Testis (tissue), 2 donors: Measurements from ENCODE around the gene DYNC1LI1.

ENCODE experiments used
- POLR2A ChIP-seq: fragments of 450-650 bp; IDR thresholded peaks from one replicate; pipeline ENCODE4 v1.6.1; 2017; ENCODE audit warnings: antibody characterized with exemption, mild to moderate bottlenecking, moderate library complexity
- TF ChIP-seq, protein P1 (sequence below), 3 experiments: fragments of 450-650 bp in 2 of 3; fragments of 200-600 bp in 1 of 3; sonication (generic) in 1 of 3; IDR thresholded peaks; one replicate each; pipeline ENCODE4 v1.5.1; 2016 to 2019; ENCODE audit warnings: antibody characterized with exemption in 3 of 3, mild to moderate bottlenecking in 2 of 3, moderate library complexity in 1 of 3

DNA sequence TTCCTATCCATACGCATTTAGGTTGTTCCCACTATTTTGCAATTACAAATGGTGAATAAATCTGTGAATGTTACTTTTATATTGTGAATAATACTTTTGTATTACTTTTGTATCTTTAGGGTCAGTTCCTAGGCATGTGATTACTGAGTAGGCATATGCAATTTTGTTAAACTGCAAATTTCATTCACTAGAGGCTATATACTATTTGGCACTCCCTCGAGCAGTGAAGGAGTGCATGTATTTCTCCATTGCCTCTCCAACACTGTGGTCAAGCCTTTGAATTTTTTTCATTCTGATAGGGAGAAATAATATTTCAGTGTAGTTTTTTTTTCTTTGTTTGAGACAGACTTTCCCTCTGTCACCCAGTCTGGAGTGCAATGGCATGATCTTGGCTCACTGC is 59.7 kb downstream of the DYNC1LI1 start:
- TF ChIP-seq, protein P1, sequence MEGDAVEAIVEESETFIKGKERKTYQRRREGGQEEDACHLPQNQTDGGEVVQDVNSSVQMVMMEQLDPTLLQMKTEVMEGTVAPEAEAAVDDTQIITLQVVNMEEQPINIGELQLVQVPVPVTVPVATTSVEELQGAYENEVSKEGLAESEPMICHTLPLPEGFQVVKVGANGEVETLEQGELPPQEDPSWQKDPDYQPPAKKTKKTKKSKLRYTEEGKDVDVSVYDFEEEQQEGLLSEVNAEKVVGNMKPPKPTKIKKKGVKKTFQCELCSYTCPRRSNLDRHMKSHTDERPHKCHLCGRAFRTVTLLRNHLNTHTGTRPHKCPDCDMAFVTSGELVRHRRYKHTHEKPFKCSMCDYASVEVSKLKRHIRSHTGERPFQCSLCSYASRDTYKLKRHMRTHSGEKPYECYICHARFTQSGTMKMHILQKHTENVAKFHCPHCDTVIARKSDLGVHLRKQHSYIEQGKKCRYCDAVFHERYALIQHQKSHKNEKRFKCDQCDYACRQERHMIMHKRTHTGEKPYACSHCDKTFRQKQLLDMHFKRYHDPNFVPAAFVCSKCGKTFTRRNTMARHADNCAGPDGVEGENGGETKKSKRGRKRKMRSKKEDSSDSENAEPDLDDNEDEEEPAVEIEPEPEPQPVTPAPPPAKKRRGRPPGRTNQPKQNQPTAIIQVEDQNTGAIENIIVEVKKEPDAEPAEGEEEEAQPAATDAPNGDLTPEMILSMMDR (IDR thresholded peaks at IDR 0.05) = no peak
- no peak for TF ChIP-seq POLR2A
